ENCODE results near the gene CAPN7.

Gene CAPN7

DNA sequence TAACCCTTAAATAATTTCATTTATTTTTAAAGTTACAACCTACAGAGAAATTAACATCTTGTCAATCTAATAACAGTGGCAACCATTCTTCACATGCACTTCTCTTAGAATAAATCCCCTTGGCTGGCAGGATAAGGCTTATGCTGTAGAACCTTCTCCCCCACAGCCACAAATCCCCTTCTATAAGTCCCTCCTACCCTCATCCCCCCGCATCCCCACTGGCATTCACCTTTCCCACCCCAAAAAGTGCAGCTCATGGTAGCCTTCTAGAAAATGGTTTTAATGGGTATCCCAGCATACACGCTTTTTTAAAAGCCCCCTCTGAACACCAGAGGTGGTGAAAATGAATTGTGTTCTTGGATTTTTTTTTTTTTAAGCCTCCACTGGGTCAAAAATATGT lies 49.2 kb downstream of the CAPN7 start:
- WGBS, result 100% methylated on average over 2 of the region's 2 CpGs
- no peak overlapping the region for H3K4ac ChIP-seq (ENCODE audit: low read depth in 1 of 2, low read length in 2 of 2)
- H2AFZ ChIP-seq (ENCODE audit: low read depth, low read length), result no peak overlapping the region

DNA sequence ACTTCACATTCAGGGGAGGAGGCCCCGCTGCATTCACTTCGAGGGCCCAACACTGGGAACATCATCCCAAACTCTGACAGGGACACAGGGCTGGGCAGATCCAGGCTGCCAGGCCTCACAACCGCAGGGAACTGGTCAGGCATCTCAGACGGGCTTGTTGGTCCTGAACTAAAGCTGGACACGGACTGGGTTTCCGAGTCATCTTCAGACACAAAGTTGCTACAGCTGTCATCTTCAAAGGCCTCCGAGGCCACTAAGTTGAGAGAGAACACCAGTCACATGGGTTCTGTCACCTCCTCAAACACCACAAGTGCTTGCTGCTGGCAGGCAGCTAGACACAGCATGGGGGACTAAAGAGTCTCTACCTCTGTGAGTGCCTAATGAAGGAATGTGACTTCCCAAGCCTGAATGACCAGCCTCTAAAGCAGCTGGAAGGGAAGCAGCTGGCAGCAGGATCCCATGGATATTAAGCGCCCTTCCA lies 50.9 kb downstream of the CAPN7 start:
- Histone ChIP-seq H4K8ac (ENCODE audit: low read length) (no peak overlapping the region), H3K4ac (ENCODE audit: low read depth in 1 of 2, low read length in 2 of 2) (no peak overlapping the region), H2AK5ac (ENCODE audit: low read length, severe bottlenecking) (no peak overlapping the region), H3K27me3 (ENCODE audit: control insufficient read depth in 1 of 2, insufficient read depth in 1 of 2, low read length in 2 of 2) (no peaks in the 10 kb centered on the region), H4K91ac (ENCODE audit: low read length) (no peak overlapping the region), H3K4me2 (ENCODE audit: low read length, poor library complexity, severe bottlenecking) (no peak overlapping the region), H3K4me3 (ENCODE audit: insufficient read depth in 1 of 2, low read depth in 1 of 2, low read length in 2 of 2) (no peak overlapping the region), H3K9me3 (ENCODE audit: control insufficient read depth, low read length) (no peaks in the 10 kb centered on the region), H3K18ac (ENCODE audit: low read depth in 1 of 2, low read length in 2 of 2) (no peak overlapping the region), H3K9ac (ENCODE audit: low read length) (peak overlapping the region; percentile 5), H2AFZ (ENCODE audit: low read depth, low read length) (no peak overlapping the region), H2BK15ac (ENCODE audit: low read depth, poor library complexity, severe bottlenecking) (no peak overlapping the region), H3K4me1 (ENCODE audit: control insufficient read depth, insufficient read depth, low read depth, low read length) (no peaks in the 10 kb centered on the region), H2BK5ac (ENCODE audit: low read depth, low read length, poor library complexity, severe bottlenecking) (no peak overlapping the region), H2BK12ac (ENCODE audit: low read length in 2 of 2) (no peak overlapping the region), H3K27ac (ENCODE audit: low read length, poor library complexity, severe bottlenecking) (no peak overlapping the region), H2BK120ac (ENCODE audit: low read depth, low read length) (no peak overlapping the region), H3K14ac (ENCODE audit: low read length in 2 of 2) (no peak overlapping the region), H3K79me1 (replicated peaks; ENCODE audit: low read length, poor library complexity, severe bottlenecking) (peaks cover 3% of the 10 kb centered on the region), H3K36me3 (ENCODE audit: control insufficient read depth in 1 of 2, insufficient read depth in 2 of 2, low read depth in 1 of 2, low read length in 2 of 2) (peaks cover 23 to 100% of the 10 kb centered on the region in 2 experiments), H3K23ac (ENCODE audit: low read length in 2 of 2) (no peak overlapping the region)
- no peak for DNase-seq
- 97% methylated on average over 8 of the region's 8 CpGs for WGBS

More for the DNA sequence above, 49.2 kb downstream of the CAPN7 start:
- Histone ChIP-seq H2BK120ac (ENCODE audit: low read depth, low read length) (no peak overlapping the region), H3K9me3 (ENCODE audit: control insufficient read depth, low read length) (no peaks in the 10 kb centered on the region), H3K36me3 (ENCODE audit: control insufficient read depth in 1 of 2, insufficient read depth in 2 of 2, low read depth in 1 of 2, low read length in 2 of 2) (peaks cover 26 to 100% of the 10 kb centered on the region in 2 experiments), H4K91ac (ENCODE audit: low read length) (no peak overlapping the region), H3K4me2 (ENCODE audit: low read length, poor library complexity, severe bottlenecking) (no peak overlapping the region), H3K79me1 (replicated peaks; ENCODE audit: low read length, poor library complexity, severe bottlenecking) (peaks cover 3% of the 10 kb centered on the region), H3K14ac (ENCODE audit: low read length in 2 of 2) (no peak overlapping the region), H3K27ac (ENCODE audit: low read length, poor library complexity, severe bottlenecking) (no peak overlapping the region), H2BK12ac (ENCODE audit: low read length in 2 of 2) (no peak overlapping the region), H4K8ac (ENCODE audit: low read length) (no peak overlapping the region), H3K4me3 (ENCODE audit: insufficient read depth in 1 of 2, low read depth in 1 of 2, low read length in 2 of 2) (no peak overlapping the region), H2BK15ac (ENCODE audit: low read depth, poor library complexity, severe bottlenecking) (no peak overlapping the region), H3K27me3 (ENCODE audit: control insufficient read depth in 1 of 2, insufficient read depth in 1 of 2, low read length in 2 of 2) (no peaks in the 10 kb centered on the region), H2BK5ac (ENCODE audit: low read depth, low read length, poor library complexity, severe bottlenecking) (no peak overlapping the region), H3K4me1 (ENCODE audit: control insufficient read depth, insufficient read depth, low read depth, low read length) (no peaks in the 10 kb centered on the region), H2AK5ac (ENCODE audit: low read length, severe bottlenecking) (no peak overlapping the region), H3K23ac (ENCODE audit: low read length in 2 of 2) (no peak overlapping the region), H3K9ac (ENCODE audit: low read length) (peak overlapping the region; percentile 22), H3K18ac (ENCODE audit: low read depth in 1 of 2, low read length in 2 of 2) (no peak overlapping the region)
- no peak for DNase-seq

DNA sequence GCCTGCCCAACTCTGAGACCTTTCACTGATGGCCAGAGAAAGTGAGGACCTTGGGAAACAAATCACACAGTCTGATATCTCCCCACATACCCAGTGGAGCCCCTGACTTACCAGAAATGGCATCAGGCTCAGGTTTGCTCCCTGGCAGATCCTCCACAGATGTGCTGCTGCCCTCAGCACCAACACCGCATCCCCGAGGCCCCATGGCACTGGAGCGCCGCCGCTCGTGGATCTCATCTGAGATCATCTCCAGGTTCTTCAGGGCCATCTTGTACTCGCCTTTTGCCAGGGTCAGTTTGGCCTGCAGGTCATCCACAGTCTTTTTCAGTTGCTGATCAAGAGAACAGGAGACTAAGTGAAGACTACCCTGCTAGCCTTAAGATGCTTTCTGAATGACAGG lies 52.7 kb downstream of the CAPN7 start:
- Histone ChIP-seq H3K4me1 (ENCODE audit: control insufficient read depth, insufficient read depth, low read depth, low read length) (no peaks in the 10 kb centered on the region), H3K9ac (ENCODE audit: low read length) (no peak overlapping the region), H3K23ac (ENCODE audit: low read length in 2 of 2) (no peak overlapping the region), H3K36me3 (ENCODE audit: control insufficient read depth in 1 of 2, insufficient read depth in 2 of 2, low read depth in 1 of 2, low read length in 2 of 2) (peaks cover 23 to 84% of the 10 kb centered on the region in 2 experiments), H3K4me2 (ENCODE audit: low read length, poor library complexity, severe bottlenecking) (no peak overlapping the region), H2BK15ac (ENCODE audit: low read depth, poor library complexity, severe bottlenecking) (no peak overlapping the region), H3K4me3 (ENCODE audit: insufficient read depth in 1 of 2, low read depth in 1 of 2, low read length in 2 of 2) (no peak overlapping the region), H2BK5ac (ENCODE audit: low read depth, low read length, poor library complexity, severe bottlenecking) (no peak overlapping the region), H3K27me3 (ENCODE audit: control insufficient read depth in 1 of 2, insufficient read depth in 1 of 2, low read length in 2 of 2) (no peaks in the 10 kb centered on the region), H3K14ac (ENCODE audit: low read length in 2 of 2) (no peak overlapping the region), H4K8ac (ENCODE audit: low read length) (no peak overlapping the region), H2AK5ac (ENCODE audit: low read length, severe bottlenecking) (no peak overlapping the region), H2AFZ (ENCODE audit: low read depth, low read length) (no peak overlapping the region), H3K27ac (ENCODE audit: low read length, poor library complexity, severe bottlenecking) (no peak overlapping the region), H3K4ac (ENCODE audit: low read depth in 1 of 2, low read length in 2 of 2) (no peak overlapping the region), H3K79me1 (replicated peaks; ENCODE audit: low read length, poor library complexity, severe bottlenecking) (peaks cover 3% of the 10 kb centered on the region), H2BK120ac (ENCODE audit: low read depth, low read length) (no peak overlapping the region), H4K91ac (ENCODE audit: low read length) (no peak overlapping the region), H2BK12ac (ENCODE audit: low read length in 2 of 2) (no peak overlapping the region), H3K9me3 (ENCODE audit: control insufficient read depth, low read length) (no peaks in the 10 kb centered on the region), H3K18ac (ENCODE audit: low read depth in 1 of 2, low read length in 2 of 2) (no peak overlapping the region)
- WGBS, result 98% methylated on average over 7 of the region's 7 CpGs
- no peak for DNase-seq

DNA sequence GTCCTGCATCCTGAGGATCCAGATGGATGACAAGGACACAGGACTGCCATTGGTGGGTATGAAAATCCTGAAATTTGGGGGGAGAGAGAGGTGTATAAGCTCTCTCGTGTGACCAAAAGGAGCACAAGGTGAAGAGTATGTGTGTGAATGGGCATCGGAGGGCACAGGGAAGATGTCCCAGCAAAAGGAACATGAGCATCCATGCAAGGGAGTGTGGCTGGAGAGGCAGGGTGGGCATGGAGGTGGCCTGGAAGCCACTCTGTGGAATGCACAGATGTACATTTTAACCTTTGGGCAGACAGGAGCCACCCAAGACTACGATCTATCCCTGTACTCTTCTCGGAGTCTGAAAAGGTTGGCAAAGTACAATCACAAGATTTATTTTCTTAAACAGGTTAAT lies 54.5 kb downstream of the CAPN7 start:
- Histone ChIP-seq H3K79me1 (replicated peaks; ENCODE audit: low read length, poor library complexity, severe bottlenecking) (peaks cover 5% of the 10 kb centered on the region), H3K4me1 (ENCODE audit: control insufficient read depth, insufficient read depth, low read depth, low read length) (no peaks in the 10 kb centered on the region), H4K8ac (ENCODE audit: low read length) (no peak overlapping the region), H3K27ac (ENCODE audit: low read length, poor library complexity, severe bottlenecking) (no peak overlapping the region), H2AK5ac (ENCODE audit: low read length, severe bottlenecking) (no peak overlapping the region), H2BK12ac (ENCODE audit: low read length in 2 of 2) (no peak overlapping the region), H2BK120ac (ENCODE audit: low read depth, low read length) (no peak overlapping the region), H4K91ac (ENCODE audit: low read length) (no peak overlapping the region), H3K9me3 (ENCODE audit: control insufficient read depth, low read length) (no peaks in the 10 kb centered on the region), H2BK15ac (ENCODE audit: low read depth, poor library complexity, severe bottlenecking) (no peak overlapping the region), H3K18ac (ENCODE audit: low read depth in 1 of 2, low read length in 2 of 2) (no peak overlapping the region), H3K4me2 (ENCODE audit: low read length, poor library complexity, severe bottlenecking) (no peak overlapping the region), H2BK5ac (ENCODE audit: low read depth, low read length, poor library complexity, severe bottlenecking) (no peak overlapping the region), H3K36me3 (ENCODE audit: control insufficient read depth in 1 of 2, insufficient read depth in 2 of 2, low read depth in 1 of 2, low read length in 2 of 2) (peaks cover 23 to 72% of the 10 kb centered on the region in 2 experiments), H3K4ac (ENCODE audit: low read depth in 1 of 2, low read length in 2 of 2) (no peak overlapping the region), H3K9ac (ENCODE audit: low read length) (no peak overlapping the region), H3K4me3 (ENCODE audit: insufficient read depth in 1 of 2, low read depth in 1 of 2, low read length in 2 of 2) (no peak overlapping the region), H3K27me3 (ENCODE audit: control insufficient read depth in 1 of 2, insufficient read depth in 1 of 2, low read length in 2 of 2) (no peaks in the 10 kb centered on the region), H2AFZ (ENCODE audit: low read depth, low read length) (no peak overlapping the region), H3K23ac (ENCODE audit: low read length in 2 of 2) (no peak overlapping the region), H3K14ac (ENCODE audit: low read length in 2 of 2) (no peak overlapping the region)
- 93% methylated on average over 4 of the region's 4 CpGs for WGBS
- DNase-seq, result no peak
